Measurements from ENCODE around the gene AREL1.

DNA sequence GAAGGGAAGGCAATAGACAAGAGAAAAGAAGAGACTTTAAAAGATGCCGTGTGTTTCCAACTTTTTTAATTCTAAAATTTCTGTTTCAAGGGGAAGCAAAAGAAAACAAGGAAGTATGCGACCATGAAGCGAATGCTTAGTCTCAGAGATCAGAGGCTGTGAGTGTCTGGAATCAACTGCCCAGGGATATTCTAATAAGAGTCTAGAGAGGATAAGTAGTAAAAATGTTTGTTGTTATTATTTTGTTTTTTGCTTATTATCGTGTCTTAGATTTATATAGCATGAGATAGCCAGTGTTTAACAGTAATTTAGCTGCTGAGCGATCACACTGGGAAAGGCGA lies 485 bp upstream of the AREL1 start:
- TF ChIP-seq POLR2AphosphoS5 (IDR thresholded peaks at IDR 0.05) (no peak), CTCF (IDR thresholded peaks at IDR 0.05; ENCODE audit: poor library complexity, severe bottlenecking) (no peak), MXI1 (conservative IDR thresholded peaks at IDR 0.05; ENCODE audit: poor library complexity, severe bottlenecking) (peak; percentile 28), EZH2 (IDR thresholded peaks at IDR 0.05; ENCODE audit: borderline replicate concordance, insufficient read depth, low read length, poor library complexity, severe bottlenecking) (no peak), SMC3 (conservative IDR thresholded peaks at IDR 0.05; ENCODE audit: poor library complexity) (no peak), TAF1 (IDR thresholded peaks at IDR 0.05; ENCODE audit: low read depth) (no peak), EP300 (conservative IDR thresholded peaks at IDR 0.05; ENCODE audit: poor library complexity, severe bottlenecking) (no peak)

Data from neural cell (in vitro differentiated cells).